CD4-positive, CD25-positive, alpha-beta regulatory T cell (primary cell): ENCODE results near the gene CDH12. TPM values are rescaled to one million over a fixed set of nuclear protein-coding genes. Genes with fewer than 3 reads are reported as not detected.
"Not testable (repeated sequence)": the region's sequence is repeated elsewhere in the genome, so short reads cannot be mapped to it uniquely, and the experiment has no call there.

ENCODE experiments used
- ATAC-seq, 2 donors: fragments of 150-1000 bp; cut with Tn5 transposase; one replicate each; pipeline ENCODE4 v1.10.0; 2021; ENCODE audit warnings: low read depth in 2 of 2, moderate number of reproducible peaks in 2 of 2, moderate library complexity in 1 of 2
- DNase-seq, 3 donors: peaks; one replicate each; pipeline versions ENCODE4 v3.0.0 to v3.0.0-alpha.2; 2012 to 2022; ENCODE audit warnings: mixed read lengths in 1 of 3
- H3K27ac ChIP-seq: one replicate; pipeline ENCODE4 v1.7.0; 2013; ENCODE audit warnings: mild to moderate bottlenecking, low read length; ENCODE audit not compliant: insufficient read depth, poor library complexity, severe bottlenecking
- H3K27me3 ChIP-seq: one replicate; pipeline ENCODE4 v1.7.0; 2013; ENCODE audit warnings: low read length; ENCODE audit not compliant: control insufficient read depth, insufficient read depth
- H3K36me3 ChIP-seq: one replicate; pipeline ENCODE4 v1.7.0; 2013; ENCODE audit warnings: mild to moderate bottlenecking, low read length, moderate library complexity; ENCODE audit not compliant: control insufficient read depth, insufficient read depth
- H3K4me1 ChIP-seq: 2 replicates; pipeline ENCODE4 v1.7.0; 2013; ENCODE audit warnings: mild to moderate bottlenecking, low read length; ENCODE audit not compliant: insufficient read depth, control insufficient read depth, poor library complexity, severe bottlenecking
- H3K4me3 ChIP-seq: one replicate; pipeline ENCODE4 v1.7.0; 2013; ENCODE audit warnings: low read depth, mild to moderate bottlenecking, low read length, moderate library complexity
- H3K9me3 ChIP-seq, 2 experiments: 1 replicate in 1 of 2; 2 replicates in 1 of 2; pipeline ENCODE4 v1.7.0; 2013; ENCODE audit warnings: low read length in 2 of 2, mild to moderate bottlenecking in 1 of 2, moderate library complexity in 1 of 2; ENCODE audit not compliant: control insufficient read depth in 2 of 2
- H3K27ac Mint-ChIP-seq, 3 donors: one replicate each; pipeline ENCODE4 v1.8.0; 2020 to 2022; ENCODE audit warnings: mild to moderate bottlenecking in 3 of 3, mixed read lengths in 3 of 3, moderate library complexity in 2 of 3
- H3K27me3 Mint-ChIP-seq: one replicate; pipeline ENCODE4 v1.8.0; 2022; ENCODE audit warnings: mild to moderate bottlenecking, mixed read lengths
- H3K36me3 Mint-ChIP-seq: one replicate; pipeline ENCODE4 v1.8.0; 2020; ENCODE audit warnings: mixed read lengths
- H3K4me1 Mint-ChIP-seq, 4 donors: one replicate each; pipeline ENCODE4 v1.8.0; 2020 to 2022; ENCODE audit warnings: mixed read lengths in 4 of 4, mild to moderate bottlenecking in 1 of 4
- H3K4me3 Mint-ChIP-seq, 4 donors: one replicate each; pipeline ENCODE4 v1.8.0; 2020 to 2022; ENCODE audit warnings: mild to moderate bottlenecking in 4 of 4, mixed read lengths in 4 of 4, moderate library complexity in 3 of 4
- H3K9me3 Mint-ChIP-seq, 7 donors: one replicate each; pipeline ENCODE4 v1.8.0; 2020 to 2022; ENCODE audit warnings: mixed read lengths in 7 of 7, mild to moderate bottlenecking in 3 of 7, moderate library complexity in 2 of 7
- polyA plus RNA-seq, 4 donors: library from polyadenylated mRNA; unstranded; fragments of 300-500 nt; fragmentation: Illumina TruSeq; gene quantifications; one replicate each; pipeline ENCODE4 v1.2.3, GENCODE V29; 2021
- total RNA-seq: library from RNA; stranded (reverse); gene quantifications from one replicate; pipeline ENCODE4 v1.2.3, GENCODE V29; 2022

The CDH12 gene
- total and polyA plus RNA-seq, 5 donors from 2014 or later: not detected

- H3K4me1 ChIP-seq: no peaks in the 10 kb centered on the region
- no peaks in the 10 kb centered on the region for H3K36me3 ChIP-seq
- H3K27me3 ChIP-seq: no peaks in the 10 kb centered on the region
- peaks cover 0 to 4% (median 0%) of the 10 kb centered on the region in 4 donors for H3K4me1 Mint-ChIP-seq
- H3K9me3 ChIP-seq: peaks cover 3 to 7% of the 10 kb centered on the region in 2 experiments
- peaks cover 0 to 27% (median 9%) of the 10 kb centered on the region in 7 donors for H3K9me3 Mint-ChIP-seq
- ATAC-seq: no peak
- no peak for DNase-seq
- no peaks in the 10 kb centered on the region for H3K36me3 Mint-ChIP-seq
- H3K27me3 Mint-ChIP-seq: no peaks in the 10 kb centered on the region
- H3K4me3 Mint-ChIP-seq: no peak overlapping the region
- no peak overlapping the region for H3K4me3 ChIP-seq
- no peak overlapping the region for H3K27ac Mint-ChIP-seq
- H3K27ac ChIP-seq: no peak overlapping the region
These were observed 34.4 kb upstream of the CDH12 start for GRCh38 chr5:22887566-22887965.

DNA sequence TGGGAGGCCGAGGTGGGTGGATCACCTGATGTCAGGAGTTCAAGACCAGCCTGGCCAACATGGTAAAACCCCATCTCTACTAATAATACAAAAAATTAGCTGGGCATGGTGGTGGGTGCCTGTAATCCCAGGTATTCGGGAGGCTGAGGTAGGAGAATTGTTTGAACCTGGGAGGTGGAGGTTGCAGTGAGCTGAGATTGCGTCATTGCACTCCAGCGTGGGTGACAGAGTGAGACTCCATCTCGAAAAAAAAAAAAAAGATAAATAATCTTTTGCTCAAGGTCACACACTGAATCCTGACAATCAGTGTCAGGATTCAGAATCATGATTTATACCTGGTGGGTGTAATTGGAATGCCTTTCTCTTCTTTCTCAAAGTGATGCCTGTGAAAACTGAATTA lies 5.8 kb upstream of the CDH12 start:
- H3K36me3 ChIP-seq, H3K4me3 ChIP-seq, H3K36me3 Mint-ChIP-seq, H3K27me3 ChIP-seq, H3K4me1 Mint-ChIP-seq, H3K27ac Mint-ChIP-seq, H3K9me3 ChIP-seq, DNase-seq, ATAC-seq, H3K4me3 Mint-ChIP-seq, H3K27ac ChIP-seq, H3K27me3 Mint-ChIP-seq, H3K4me1 ChIP-seq: not testable (repeated sequence)
- H3K9me3 Mint-ChIP-seq: peaks cover 0 to 10% (median 6%) of the 10 kb centered on the region in 7 donors

GRCh38 chr5:22855824-22856223 lies 2.7 kb upstream of the CDH12 start:
- no peaks in the 10 kb centered on the region for H3K36me3 Mint-ChIP-seq
- no peak overlapping the region for H3K4me3 Mint-ChIP-seq
- peaks cover 1 to 17% (median 7%) of the 10 kb centered on the region in 7 donors for H3K9me3 Mint-ChIP-seq
- Histone ChIP-seq H3K4me3 (no peak overlapping the region), H3K9me3 (no peaks in the 10 kb centered on the region), H3K4me1 (no peaks in the 10 kb centered on the region), H3K27ac (no peak overlapping the region), H3K36me3 (no peaks in the 10 kb centered on the region), H3K27me3 (no peaks in the 10 kb centered on the region)
- no peaks in the 10 kb centered on the region for H3K27me3 Mint-ChIP-seq
- peaks cover 0 to 5% (median 3%) of the 10 kb centered on the region in 4 donors for H3K4me1 Mint-ChIP-seq
- ATAC-seq: no peak
- no peak for DNase-seq
- no peak overlapping the region for H3K27ac Mint-ChIP-seq

- no peak overlapping the region for H3K27ac Mint-ChIP-seq
- no peaks in the 10 kb centered on the region for H3K27me3 ChIP-seq
- H3K4me1 ChIP-seq: no peaks in the 10 kb centered on the region
- H3K4me3 ChIP-seq: no peak overlapping the region
- H3K27me3 Mint-ChIP-seq: no peaks in the 10 kb centered on the region
- H3K9me3 ChIP-seq: no peaks in the 10 kb centered on the region
- H3K4me3 Mint-ChIP-seq: no peak overlapping the region
- H3K27ac ChIP-seq: no peak overlapping the region
- no peak for ATAC-seq
- DNase-seq: no peak
- peaks cover 0 to 5% (median 3%) of the 10 kb centered on the region in 4 donors for H3K4me1 Mint-ChIP-seq
- H3K9me3 Mint-ChIP-seq: peaks cover 1 to 15% (median 8%) of the 10 kb centered on the region in 7 donors
- no peaks in the 10 kb centered on the region for H3K36me3 Mint-ChIP-seq
- H3K36me3 ChIP-seq: no peaks in the 10 kb centered on the region
These were observed 2.2 kb downstream of the CDH12 start for GRCh38 chr5:22850981-22851380.

GRCh38 chr5:22846693-22847092 lies 6.5 kb downstream of the CDH12 start:
- Mint-ChIP-seq H3K4me3 (no peak overlapping the region), H3K27me3 (no peaks in the 10 kb centered on the region), H3K27ac (no peak overlapping the region), H3K36me3 (no peaks in the 10 kb centered on the region), H3K4me1 (no peaks in the 10 kb centered on the region), H3K9me3 (peaks cover 3 to 15% (median 8%) of the 10 kb centered on the region in 7 donors)
- H3K27me3 ChIP-seq: no peaks in the 10 kb centered on the region
- H3K9me3 ChIP-seq: no peaks in the 10 kb centered on the region
- H3K27ac ChIP-seq: no peak overlapping the region
- no peaks in the 10 kb centered on the region for H3K36me3 ChIP-seq
- no peak for ATAC-seq
- DNase-seq: no peak
- no peak overlapping the region for H3K4me3 ChIP-seq
- H3K4me1 ChIP-seq: no peaks in the 10 kb centered on the region

GRCh38 chr5:22844636-22845035 lies 8.5 kb downstream of the CDH12 start:
- Mint-ChIP-seq H3K36me3 (no peaks in the 10 kb centered on the region), H3K4me3 (no peak overlapping the region), H3K9me3 (peaks cover 4 to 23% (median 15%) of the 10 kb centered on the region in 7 donors), H3K4me1 (no peaks in the 10 kb centered on the region), H3K27ac (no peak overlapping the region), H3K27me3 (no peaks in the 10 kb centered on the region)
- H3K4me3 ChIP-seq: no peak overlapping the region
- no peaks in the 10 kb centered on the region for H3K27me3 ChIP-seq
- no peaks in the 10 kb centered on the region for H3K36me3 ChIP-seq
- no peaks in the 10 kb centered on the region for H3K4me1 ChIP-seq
- DNase-seq (no peak), ATAC-seq (no peak)
- peaks cover 0 to 3% of the 10 kb centered on the region in 2 experiments for H3K9me3 ChIP-seq
- H3K27ac ChIP-seq: no peak overlapping the region

DNA sequence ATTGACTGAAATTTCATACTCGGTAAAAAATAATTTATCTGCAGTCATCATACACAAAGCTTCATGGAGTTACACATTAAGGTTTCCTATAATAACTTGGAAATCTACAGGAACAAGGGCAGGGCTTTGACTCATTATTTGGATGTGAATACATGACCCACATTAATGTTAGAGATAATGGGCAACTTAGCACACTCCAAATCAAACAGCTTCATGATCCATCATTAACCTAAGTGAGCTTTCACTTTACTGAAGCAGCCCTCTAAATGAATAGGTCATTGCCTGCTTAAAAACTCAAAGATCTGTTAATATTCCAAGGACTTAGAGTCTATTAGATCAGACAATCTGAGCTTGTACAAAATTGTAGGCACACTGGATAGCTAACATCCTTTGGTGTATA lies 9.0 kb downstream of the CDH12 start:
- no peaks in the 10 kb centered on the region for H3K4me1 ChIP-seq
- H3K27ac Mint-ChIP-seq: no peak overlapping the region
- ATAC-seq: no peak

GRCh38 chr5:22842574-22842973 lies 10.6 kb downstream of the CDH12 start:
- Mint-ChIP-seq H3K27ac (no peak overlapping the region), H3K4me1 (no peaks in the 10 kb centered on the region), H3K9me3 (peaks cover 4 to 23% (median 12%) of the 10 kb centered on the region in 7 donors), H3K36me3 (no peaks in the 10 kb centered on the region), H3K4me3 (no peak overlapping the region), H3K27me3 (no peaks in the 10 kb centered on the region)
- Histone ChIP-seq H3K27ac (no peak overlapping the region), H3K27me3 (no peaks in the 10 kb centered on the region), H3K9me3 (peaks cover 3 to 4% of the 10 kb centered on the region in 2 experiments), H3K36me3 (no peaks in the 10 kb centered on the region), H3K4me3 (no peak overlapping the region), H3K4me1 (no peaks in the 10 kb centered on the region)
- no peak for DNase-seq
- ATAC-seq: no peak

More for the DNA sequence above, 9.0 kb downstream of the CDH12 start:
- DNase-seq: no peak
- Histone ChIP-seq H3K9me3 (peaks cover 0 to 3% of the 10 kb centered on the region in 2 experiments), H3K27ac (no peak overlapping the region), H3K4me3 (no peak overlapping the region), H3K36me3 (no peaks in the 10 kb centered on the region), H3K27me3 (no peaks in the 10 kb centered on the region)
- Mint-ChIP-seq H3K4me1 (no peaks in the 10 kb centered on the region), H3K27me3 (no peaks in the 10 kb centered on the region), H3K4me3 (no peak overlapping the region), H3K9me3 (peaks cover 4 to 23% (median 15%) of the 10 kb centered on the region in 7 donors), H3K36me3 (no peaks in the 10 kb centered on the region)
